Measurements from ENCODE around the gene CLIC4. TPM values are rescaled to one million over a fixed set of nuclear protein-coding genes. Genes with fewer than 3 reads are reported as not detected.
"Not testable (repeated sequence)": the region's sequence is repeated elsewhere in the genome, so short reads cannot be mapped to it uniquely, and the experiment has no call there.

Gene CLIC4
- total RNA-seq, 3 donors from 2014 or later (not counting 1 experiment from before 2014, with no cell fraction given) = 3.8 to 11.5 (median 5.0) TPM

DNA sequence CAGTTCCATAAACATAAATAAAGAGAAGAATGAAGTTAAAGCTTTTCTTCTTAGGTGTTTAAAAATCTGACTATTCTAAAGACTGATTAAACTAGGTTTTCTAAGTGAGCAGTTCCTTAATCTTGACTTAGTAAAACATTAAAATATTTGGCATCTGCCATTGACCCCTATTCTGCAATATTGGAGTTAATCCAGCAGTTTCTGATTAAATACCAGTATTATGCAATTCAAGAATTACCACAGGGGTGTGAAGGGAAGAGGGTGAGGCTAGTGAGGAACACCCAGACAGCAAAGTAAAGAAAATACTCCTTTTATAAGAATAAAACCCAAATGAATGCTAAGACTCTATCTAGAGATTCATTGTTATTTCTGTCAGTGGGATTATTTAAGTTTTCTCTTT, 40.9 kb downstream of the CLIC4 start:
- peak overlapping the region; percentile 26 to 64 for H3K27ac Mint-ChIP-seq
- peaks cover 2% of the 10 kb centered on the region for H3K4me1 ChIP-seq (ENCODE audit: control insufficient read depth, insufficient read depth, low read length)
- no peaks in the 10 kb centered on the region for H3K36me3 ChIP-seq (ENCODE audit: control insufficient read depth, insufficient read depth, low read length)
- H3K27me3 ChIP-seq (ENCODE audit: control insufficient read depth, insufficient read depth, low read length) = no peaks in the 10 kb centered on the region
- no peaks in the 10 kb centered on the region for H3K9me3 Mint-ChIP-seq
- no peak overlapping the region for H3K4me3 ChIP-seq (ENCODE audit: low read length)
- H3K9me3 ChIP-seq (ENCODE audit: control insufficient read depth, insufficient read depth, low read length) = no peaks in the 10 kb centered on the region
- no peaks in the 10 kb centered on the region for H3K27me3 Mint-ChIP-seq (ENCODE audit: low read depth in 2 of 2)
- TF ChIP-seq CTCF (IDR thresholded peaks at IDR 0.05) = no peak
- intact Hi-C loops (cut with micrococcal nuclease) = no loop called here
- peaks cover 7 to 12% of the 10 kb centered on the region in 2 donors for H3K4me1 Mint-ChIP-seq
- peak overlapping the region; percentile 78 for H3K4me3 Mint-ChIP-seq
- DNase-seq = no peak
- peak in 1 of 3 donors; percentile 64 for ATAC-seq
- H3K27ac ChIP-seq (ENCODE audit: low read length) = no peak overlapping the region
- H3K36me3 Mint-ChIP-seq = no peaks in the 10 kb centered on the region

DNA sequence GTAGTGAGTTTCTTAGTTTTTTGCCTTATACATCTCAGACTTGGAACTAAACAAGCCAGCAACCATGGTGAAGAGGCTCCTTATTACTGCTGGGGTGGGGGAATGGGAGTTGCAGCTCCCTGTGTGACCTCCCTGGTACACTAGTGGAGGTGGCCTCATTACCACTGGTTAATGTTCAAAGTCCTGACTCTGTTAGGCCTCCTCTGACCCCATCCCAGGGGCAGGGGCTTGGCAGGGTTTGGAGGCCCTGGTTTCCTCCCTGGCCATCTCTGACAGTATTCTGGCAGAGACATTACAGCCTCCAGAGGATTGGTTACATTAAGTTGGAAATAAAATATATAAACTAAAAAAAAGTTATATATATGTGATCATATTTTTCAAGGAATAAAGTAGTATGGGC, 45.2 kb downstream of the CLIC4 start:
- peaks cover 7% of the 10 kb centered on the region in 2 donors for H3K4me1 Mint-ChIP-seq
- no peak for ATAC-seq

DNA sequence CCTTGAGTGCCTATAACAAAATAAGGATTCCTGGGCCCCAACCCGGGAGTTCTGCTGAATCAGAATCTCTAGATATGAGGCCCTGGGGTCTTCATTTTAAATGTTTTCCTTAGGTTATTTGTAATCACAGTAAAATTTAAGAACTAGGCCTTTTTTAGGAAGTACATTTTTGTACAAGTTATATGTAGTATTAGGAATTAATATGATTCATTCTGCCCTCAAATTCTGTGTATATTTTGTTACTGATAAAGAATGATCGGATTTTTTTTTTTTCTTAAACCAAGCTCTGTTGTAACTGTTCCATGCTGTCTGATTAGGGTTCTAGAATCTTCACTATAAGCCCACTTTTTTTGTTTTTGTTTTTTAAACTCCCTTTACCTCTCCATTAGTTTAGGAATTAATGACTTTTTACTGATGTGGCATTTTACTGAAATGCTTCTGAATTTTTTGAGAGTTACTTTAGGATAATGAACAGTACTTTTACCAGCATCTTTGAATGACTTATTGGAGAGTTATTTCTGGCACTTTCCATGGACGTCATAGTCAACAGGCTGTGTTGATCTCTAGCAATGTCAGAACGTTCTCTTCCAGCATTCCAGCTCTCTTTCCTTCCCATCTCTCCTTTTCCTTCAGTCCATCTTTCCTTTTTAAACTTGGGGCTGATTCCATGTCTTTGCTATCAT, 48.3 kb downstream of the CLIC4 start:
- DNase-seq (no peak), ATAC-seq (no peak)
- Histone ChIP-seq H3K27me3 (ENCODE audit: control insufficient read depth, insufficient read depth, low read length) (no peaks in the 10 kb centered on the region), H3K4me1 (ENCODE audit: control insufficient read depth, insufficient read depth, low read length) (no peaks in the 10 kb centered on the region), H3K9me3 (ENCODE audit: control insufficient read depth, insufficient read depth, low read length) (no peaks in the 10 kb centered on the region), H3K36me3 (ENCODE audit: control insufficient read depth, insufficient read depth, low read length) (no peaks in the 10 kb centered on the region), H3K27ac (ENCODE audit: low read length) (no peak overlapping the region), H3K4me3 (ENCODE audit: low read length) (no peak overlapping the region)
- Mint-ChIP-seq H3K9me3 (no peaks in the 10 kb centered on the region), H3K27ac (no peak overlapping the region), H3K27me3 (ENCODE audit: low read depth in 2 of 2) (no peaks in the 10 kb centered on the region), H3K4me3 (no peak overlapping the region), H3K4me1 (no peaks in the 10 kb centered on the region), H3K36me3 (no peaks in the 10 kb centered on the region)
- WGBS (ENCODE audit: insufficient coverage) = 81% methylated on average over 3 of the region's 4 CpGs
- intact Hi-C loops (cut with micrococcal nuclease) = no loop called here
- no peak for TF ChIP-seq CTCF (IDR thresholded peaks at IDR 0.05)

More for the DNA sequence above, 45.2 kb downstream of the CLIC4 start:
- Histone ChIP-seq H3K9me3 (ENCODE audit: control insufficient read depth, insufficient read depth, low read length) (no peaks in the 10 kb centered on the region), H3K27ac (ENCODE audit: low read length) (no peak overlapping the region), H3K4me1 (ENCODE audit: control insufficient read depth, insufficient read depth, low read length) (peaks cover 2% of the 10 kb centered on the region), H3K27me3 (ENCODE audit: control insufficient read depth, insufficient read depth, low read length) (no peaks in the 10 kb centered on the region), H3K4me3 (ENCODE audit: low read length) (no peak overlapping the region), H3K36me3 (ENCODE audit: control insufficient read depth, insufficient read depth, low read length) (no peaks in the 10 kb centered on the region)
- Mint-ChIP-seq H3K4me3 (no peak overlapping the region), H3K27me3 (ENCODE audit: low read depth in 2 of 2) (no peaks in the 10 kb centered on the region), H3K27ac (no peak overlapping the region), H3K9me3 (no peaks in the 10 kb centered on the region), H3K36me3 (no peaks in the 10 kb centered on the region)
- intact Hi-C loops (cut with micrococcal nuclease) = no loop called here
- no peak for DNase-seq
- TF ChIP-seq CTCF (IDR thresholded peaks at IDR 0.05) = no peak

DNA sequence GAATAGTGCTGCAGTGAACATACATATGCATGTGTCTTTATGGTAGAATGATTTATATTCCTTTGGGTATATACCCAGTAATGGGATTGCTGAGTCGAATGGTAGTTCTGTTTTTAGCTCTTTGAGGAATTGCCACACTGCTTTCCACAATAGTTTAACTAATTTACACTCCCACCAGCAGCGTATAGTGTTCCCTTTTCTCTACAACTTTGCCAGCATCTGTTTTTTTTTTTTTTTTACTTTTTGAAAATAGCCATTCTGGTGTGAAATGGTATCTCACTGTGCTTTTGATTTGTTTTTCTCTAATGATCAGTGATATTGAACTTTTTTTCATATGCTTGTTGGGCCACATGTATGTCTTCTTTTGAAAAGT, 48.9 kb downstream of the CLIC4 start:
- H3K27ac Mint-ChIP-seq; H3K27ac ChIP-seq (ENCODE audit: low read length); DNase-seq; H3K36me3 Mint-ChIP-seq; H3K9me3 ChIP-seq (ENCODE audit: control insufficient read depth, insufficient read depth, low read length); H3K36me3 ChIP-seq (ENCODE audit: control insufficient read depth, insufficient read depth, low read length); H3K27me3 ChIP-seq (ENCODE audit: control insufficient read depth, insufficient read depth, low read length); H3K4me3 Mint-ChIP-seq; H3K4me1 Mint-ChIP-seq; H3K27me3 Mint-ChIP-seq (ENCODE audit: low read depth in 2 of 2); H3K4me3 ChIP-seq (ENCODE audit: low read length); ATAC-seq; H3K4me1 ChIP-seq (ENCODE audit: control insufficient read depth, insufficient read depth, low read length); intact Hi-C loops (cut with micrococcal nuclease); H3K9me3 Mint-ChIP-seq: not testable (repeated sequence)
- WGBS (ENCODE audit: insufficient coverage) = no CpG with 5 or more reads among the region's 2 CpGs

Data from natural killer cell (primary cell).